Measurements from ENCODE around the gene MRPS27.

The MRPS27 gene

GRCh38 chr5:72208324-72208926, 111.6 kb downstream of the MRPS27 start:
- TF ChIP-seq NFIC (IDR thresholded peaks at IDR 0.05) (no peak), RAD21 (IDR thresholded peaks at IDR 0.05; ENCODE audit: low read depth) (no peak), EGR1 (IDR thresholded peaks at IDR 0.05) (no peak), CEBPB (IDR thresholded peaks at IDR 0.05) (no peak), TCF12 (IDR thresholded peaks at IDR 0.05; ENCODE audit: low read depth) (no peak), TAF1 (IDR thresholded peaks at IDR 0.05; ENCODE audit: low read depth) (no peak), TEAD4 (IDR thresholded peaks at IDR 0.05) (no peak), CREB1 (IDR thresholded peaks at IDR 0.05; ENCODE audit: low read depth) (no peak), REST (IDR thresholded peaks at IDR 0.05; ENCODE audit: low read depth) (no peak), YY1 (IDR thresholded peaks at IDR 0.05; ENCODE audit: low read depth) (no peak), MAX (IDR thresholded peaks at IDR 0.05) (no peak), EP300 (IDR thresholded peaks at IDR 0.05; ENCODE audit: borderline replicate concordance) (no peak), FOXM1 (IDR thresholded peaks at IDR 0.05; ENCODE audit: borderline replicate concordance, low read depth) (no peak), ZBTB7A (IDR thresholded peaks at IDR 0.05; ENCODE audit: low read depth) (no peak)
- TF ChIP-seq, protein P1, sequence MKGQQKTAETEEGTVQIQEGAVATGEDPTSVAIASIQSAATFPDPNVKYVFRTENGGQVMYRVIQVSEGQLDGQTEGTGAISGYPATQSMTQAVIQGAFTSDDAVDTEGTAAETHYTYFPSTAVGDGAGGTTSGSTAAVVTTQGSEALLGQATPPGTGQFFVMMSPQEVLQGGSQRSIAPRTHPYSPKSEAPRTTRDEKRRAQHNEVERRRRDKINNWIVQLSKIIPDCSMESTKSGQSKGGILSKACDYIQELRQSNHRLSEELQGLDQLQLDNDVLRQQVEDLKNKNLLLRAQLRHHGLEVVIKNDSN (IDR thresholded peaks at IDR 0.05), result no peak

- TF ChIP-seq TCF12 (IDR thresholded peaks at IDR 0.05; ENCODE audit: low read depth) (no peak), CEBPB (IDR thresholded peaks at IDR 0.05) (no peak), FOXM1 (IDR thresholded peaks at IDR 0.05; ENCODE audit: borderline replicate concordance, low read depth) (no peak)
Measured at GRCh38 chr5:72206994-72207393, 113.0 kb downstream of the MRPS27 start.

- TF ChIP-seq EGR1 (IDR thresholded peaks at IDR 0.05) (no peak), EP300 (IDR thresholded peaks at IDR 0.05; ENCODE audit: borderline replicate concordance) (no peak), FOXM1 (IDR thresholded peaks at IDR 0.05; ENCODE audit: borderline replicate concordance, low read depth) (no peak), ZBTB7A (IDR thresholded peaks at IDR 0.05; ENCODE audit: low read depth) (no peak), RAD21 (IDR thresholded peaks at IDR 0.05; ENCODE audit: low read depth) (no peak), TEAD4 (IDR thresholded peaks at IDR 0.05) (no peak), NFIC (IDR thresholded peaks at IDR 0.05) (no peak), REST (IDR thresholded peaks at IDR 0.05; ENCODE audit: low read depth) (no peak), YY1 (IDR thresholded peaks at IDR 0.05; ENCODE audit: low read depth) (no peak), MAX (IDR thresholded peaks at IDR 0.05) (no peak), TCF12 (IDR thresholded peaks at IDR 0.05; ENCODE audit: low read depth) (no peak), CEBPB (IDR thresholded peaks at IDR 0.05) (no peak), CREB1 (IDR thresholded peaks at IDR 0.05; ENCODE audit: low read depth) (no peak), TAF1 (IDR thresholded peaks at IDR 0.05; ENCODE audit: low read depth) (no peak)
- TF ChIP-seq, protein P1 (IDR thresholded peaks at IDR 0.05), result no peak
Measured at GRCh38 chr5:72206160-72206559, 113.9 kb downstream of the MRPS27 start.

DNA sequence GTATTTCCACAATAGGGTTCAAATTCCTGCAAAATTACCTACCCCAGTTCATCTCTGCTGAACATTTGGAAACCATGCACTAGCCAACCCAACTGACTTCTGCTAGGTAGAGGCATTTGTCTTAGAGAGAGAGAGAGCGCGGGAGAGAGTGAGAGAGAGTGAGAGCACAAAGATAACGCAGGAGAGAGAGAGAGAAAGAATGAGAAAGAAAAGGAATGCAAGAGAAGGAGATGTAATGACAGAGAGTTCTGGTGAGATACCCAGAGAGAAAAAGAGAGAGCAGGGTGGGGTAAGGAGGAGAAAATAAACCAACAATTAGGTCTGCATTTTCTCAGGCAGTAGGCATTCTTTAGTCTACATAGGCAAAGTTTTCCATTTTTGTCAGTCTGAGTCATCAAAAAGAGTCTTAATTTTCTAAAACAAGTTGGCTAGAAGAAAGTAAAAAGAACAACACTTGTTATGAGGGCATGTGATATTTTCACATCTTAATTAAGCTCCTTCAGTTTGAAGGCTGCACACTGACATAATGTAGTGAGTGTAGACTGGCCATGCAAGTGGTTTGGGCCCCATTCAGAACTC, 114.5 kb downstream of the MRPS27 start:
- TF ChIP-seq RAD21 (IDR thresholded peaks at IDR 0.05; ENCODE audit: low read depth) (no peak), MAX (IDR thresholded peaks at IDR 0.05) (no peak), TAF1 (IDR thresholded peaks at IDR 0.05; ENCODE audit: low read depth) (no peak), EP300 (IDR thresholded peaks at IDR 0.05; ENCODE audit: borderline replicate concordance) (no peak)
- TF ChIP-seq, protein P1 (IDR thresholded peaks at IDR 0.05), result no peak

- TF ChIP-seq TEAD4 (IDR thresholded peaks at IDR 0.05) (no peak), CREB1 (IDR thresholded peaks at IDR 0.05; ENCODE audit: low read depth) (no peak), EGR1 (IDR thresholded peaks at IDR 0.05) (no peak), TAF1 (IDR thresholded peaks at IDR 0.05; ENCODE audit: low read depth) (no peak), ZBTB7A (IDR thresholded peaks at IDR 0.05; ENCODE audit: low read depth) (no peak), FOXM1 (IDR thresholded peaks at IDR 0.05; ENCODE audit: borderline replicate concordance, low read depth) (no peak), REST (IDR thresholded peaks at IDR 0.05; ENCODE audit: low read depth) (no peak), RAD21 (IDR thresholded peaks at IDR 0.05; ENCODE audit: low read depth) (no peak), EP300 (IDR thresholded peaks at IDR 0.05; ENCODE audit: borderline replicate concordance) (no peak), NFIC (IDR thresholded peaks at IDR 0.05) (no peak), YY1 (IDR thresholded peaks at IDR 0.05; ENCODE audit: low read depth) (no peak), MAX (IDR thresholded peaks at IDR 0.05) (no peak), TCF12 (IDR thresholded peaks at IDR 0.05; ENCODE audit: low read depth) (no peak), CEBPB (IDR thresholded peaks at IDR 0.05) (no peak)
- TF ChIP-seq, protein P1 (IDR thresholded peaks at IDR 0.05), result no peak
Measured at GRCh38 chr5:72204946-72205345, 115.1 kb downstream of the MRPS27 start.

Measured in Ishikawa (cell line).